SKM-1 treated with dmso at 0.1 percent for 144 hours (cell line): ENCODE measurements around the gene UBE2J2.

Experiments
- DNase-seq: peaks from one replicate; lab custom pipeline; 2025; ENCODE audit not compliant: unreplicated experiment; lab: John Stamatoyannopoulos, UW

Gene UBE2J2

GRCh38 chr1:1213345-1214265 is 60.0 kb downstream of the UBE2J2 start, which contains the start of gene TNFRSF4:
Gene TNFRSF4, minus strand, starts transcription at chr1:1214153. Its CDS starts 26 bp downstream, at chr1:1214127.
- DNase-seq = no peak

DNA sequence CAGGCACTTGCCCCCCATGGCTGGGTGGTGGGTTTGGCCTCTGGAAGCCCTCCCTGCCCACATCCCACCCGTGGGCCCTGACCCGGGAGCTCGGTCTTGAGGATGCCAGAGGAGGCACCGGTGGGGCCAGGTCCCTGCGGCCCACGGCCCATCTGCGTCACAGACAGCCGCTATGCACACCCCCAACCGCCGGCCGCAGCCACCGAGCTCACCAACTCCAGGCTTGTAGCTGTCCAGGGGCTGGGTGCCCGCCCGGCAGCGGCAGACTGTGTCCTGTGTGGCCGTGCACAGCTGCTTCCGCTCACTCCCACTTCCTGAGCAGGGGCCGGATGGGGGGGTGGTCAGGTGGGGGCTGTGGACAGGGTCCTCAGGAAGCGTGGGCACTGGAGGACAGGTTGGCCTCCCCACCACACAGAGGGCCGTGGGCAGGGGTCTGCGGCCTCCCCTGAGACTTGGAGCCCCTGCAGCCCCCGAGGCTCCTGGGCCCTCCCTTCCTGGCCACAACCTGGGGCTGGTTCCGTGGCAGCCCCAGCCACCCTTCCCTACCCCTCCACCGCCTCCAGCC is 60.8 kb downstream of the UBE2J2 start:
- DNase-seq = no peak

DNA sequence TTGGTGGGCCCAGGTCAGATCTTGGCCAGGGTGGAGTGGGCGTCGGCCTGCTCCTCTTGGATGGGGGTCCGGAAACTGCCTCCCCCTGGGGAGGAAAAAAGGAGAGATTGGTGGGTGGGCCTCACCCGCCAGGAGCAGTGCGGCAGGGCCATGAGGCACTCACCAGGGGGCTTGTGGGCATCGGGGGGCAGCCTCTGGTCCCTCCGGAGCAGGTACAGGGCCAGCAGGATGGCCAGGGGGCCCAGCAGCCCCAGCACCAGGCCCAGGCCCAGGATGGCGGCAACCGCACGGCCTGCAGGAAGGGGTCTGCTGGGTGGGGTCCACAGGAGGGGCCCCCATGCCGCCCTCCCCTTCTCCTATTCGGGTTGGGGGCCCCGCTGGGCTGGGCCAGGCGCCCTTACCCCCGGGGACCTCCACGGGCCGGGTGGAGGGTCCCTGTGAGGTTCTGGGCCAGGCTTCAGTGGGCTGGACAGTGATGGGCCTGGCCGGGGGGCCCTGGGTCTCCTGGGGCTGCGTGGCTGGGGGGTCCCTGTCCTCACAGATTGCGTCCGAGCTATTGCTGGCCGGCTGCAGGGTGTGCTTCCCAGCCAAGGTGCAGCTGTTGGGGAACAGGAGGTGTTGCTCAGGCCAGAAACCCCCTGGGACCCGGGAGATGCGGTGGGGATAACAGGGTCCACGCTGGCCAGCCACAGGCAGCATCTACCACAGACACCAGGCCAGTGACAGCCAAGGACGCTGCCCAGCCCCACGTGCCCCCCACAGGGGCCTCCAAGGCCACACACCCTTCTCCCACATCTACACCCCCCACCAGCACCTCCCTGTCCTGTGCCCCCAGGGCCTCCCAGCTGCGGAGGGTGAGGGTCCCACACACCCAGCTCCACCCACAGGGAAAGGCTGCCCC is 61.9 kb downstream of the UBE2J2 start:
- no peak for DNase-seq

DNA sequence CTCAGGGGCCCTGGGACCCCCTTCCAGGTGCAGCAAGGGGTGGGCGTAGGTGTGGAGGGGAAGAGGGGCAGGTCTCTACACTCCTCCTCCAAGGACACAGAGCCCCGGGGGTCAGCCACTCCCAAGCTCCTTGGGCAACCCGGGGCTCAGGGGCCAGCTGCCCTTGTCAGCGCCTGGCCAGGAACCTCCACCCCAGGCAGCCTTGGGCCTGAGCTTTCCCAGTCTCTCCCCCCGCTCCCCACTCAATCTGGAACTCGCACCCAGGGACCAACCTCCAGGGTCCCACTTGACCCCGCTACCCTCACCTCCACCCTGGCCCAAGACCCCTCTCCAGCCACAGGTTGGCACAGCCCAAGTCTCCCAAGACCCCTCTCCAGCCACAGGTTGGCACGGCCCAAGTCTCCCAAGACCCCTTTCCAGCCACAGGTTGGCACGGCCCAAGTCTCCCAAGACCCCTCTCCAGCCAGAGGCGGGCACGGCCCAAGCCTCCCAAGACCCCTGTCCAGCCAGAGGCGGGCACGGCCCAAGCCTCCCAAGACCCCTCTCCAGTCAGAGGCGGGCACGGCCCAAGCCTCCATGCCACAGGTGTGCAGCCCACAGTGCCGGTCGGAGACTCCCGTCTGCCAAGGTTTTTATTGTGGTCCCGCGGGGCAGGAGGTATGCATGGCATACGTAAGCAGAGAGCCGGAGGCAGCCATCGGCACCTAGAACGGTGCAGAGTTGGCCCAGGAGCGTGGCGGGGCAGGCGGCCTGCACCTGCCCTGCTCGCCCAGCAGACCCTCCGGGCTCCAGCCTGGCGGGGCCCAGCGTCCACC is 62.7 kb downstream of the UBE2J2 start:
- DNase-seq = no peak

DNA sequence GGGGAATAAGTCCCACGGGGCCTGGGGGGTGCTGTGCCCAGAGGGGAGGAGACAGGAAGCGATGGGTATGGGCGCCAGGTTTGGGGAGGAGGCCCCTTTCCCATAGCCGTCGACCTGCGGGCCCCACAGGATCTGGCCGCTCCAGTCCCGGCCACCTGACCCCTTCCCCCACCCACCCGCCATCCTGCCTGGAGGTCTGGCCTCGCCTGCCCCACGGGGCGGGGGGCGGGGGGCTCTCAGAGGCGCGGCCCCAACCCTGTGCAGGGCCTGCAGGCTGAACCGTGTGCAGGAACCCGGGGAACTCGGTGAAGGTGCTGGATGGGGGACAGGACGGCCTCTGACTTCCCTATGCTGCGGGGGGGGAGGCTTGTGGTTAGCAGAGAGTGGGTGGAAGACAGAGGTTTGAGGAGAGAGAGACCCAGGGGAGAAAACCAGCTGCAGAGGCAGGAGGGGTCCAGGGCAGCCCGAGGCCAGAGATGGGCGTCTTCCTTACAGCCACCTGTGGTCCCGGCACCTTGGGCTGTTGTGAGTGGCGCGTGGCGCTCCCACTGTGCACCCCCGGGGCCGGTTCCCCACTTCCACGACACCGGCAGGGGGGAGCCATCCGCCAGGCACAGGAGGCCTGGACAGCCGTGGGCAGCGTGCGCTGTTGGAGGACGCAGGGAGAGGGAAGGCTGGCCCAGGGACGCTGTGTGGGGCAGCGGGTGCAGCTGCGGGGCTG is 64.8 kb downstream of the UBE2J2 start:
- peak; percentile 8 for DNase-seq

- no peak for DNase-seq
These were observed 66.1 kb downstream of the UBE2J2 start for GRCh38 chr1:1207571-1207892.

GRCh38 chr1:1206966-1207531 is 66.6 kb downstream of the UBE2J2 start:
- no peak for DNase-seq

GRCh38 chr1:1206376-1206965 is 67.2 kb downstream of the UBE2J2 start, which contains the start of gene TNFRSF18:
Gene TNFRSF18, minus strand, starts transcription at chr1:1206592. Its CDS starts 21 bp downstream, at chr1:1206571.
- DNase-seq = no peak

DNA sequence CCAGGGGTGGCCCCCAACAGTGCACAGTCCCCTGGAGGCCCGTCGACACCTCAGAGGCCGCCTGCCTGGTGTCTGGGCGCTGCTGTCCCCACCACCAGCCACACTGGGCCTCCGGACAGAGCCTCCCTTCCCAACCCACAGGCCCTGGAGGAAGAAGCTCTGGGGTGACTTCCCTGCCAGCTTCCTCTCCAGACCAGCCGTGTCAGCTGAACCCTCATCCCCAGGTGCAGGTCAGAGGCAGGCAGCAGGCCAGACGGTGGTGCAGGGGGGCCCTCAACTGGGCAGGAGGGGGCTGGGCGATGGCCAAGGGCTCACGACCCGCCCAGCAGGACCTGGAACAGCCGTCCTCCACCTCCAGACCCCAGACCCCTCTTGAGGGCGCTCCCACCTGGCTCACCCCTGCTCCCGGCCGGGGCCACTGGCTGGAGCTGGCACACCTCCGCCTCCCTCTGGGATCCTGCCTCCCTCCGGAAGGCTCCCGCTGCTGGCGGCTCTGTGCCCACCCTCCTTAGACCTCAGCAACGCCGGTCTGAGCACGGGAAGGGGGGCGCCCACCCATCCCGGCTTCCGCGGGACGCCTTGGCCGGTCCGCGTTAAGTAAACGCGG is 67.8 kb downstream of the UBE2J2 start:
- DNase-seq = no peak

GRCh38 chr1:1204998-1205768 is 68.5 kb downstream of the UBE2J2 start:
- DNase-seq = no peak

GRCh38 chr1:1204425-1204920 is 69.2 kb downstream of the UBE2J2 start:
- DNase-seq = no peak
